ENCODE results near the gene CST4.
A peak's percentile ranks its signal among the peaks of the same experiment; 100 is the strongest.
"Not testable (repeated sequence)": the region's sequence is repeated elsewhere in the genome, so short reads cannot be mapped to it uniquely, and the experiment has no call there.

CST4 gene

GRCh38 chr20:23637282-23638221 lies 51.3 kb downstream of the CST4 start, which contains the start of gene CST3:
TSS of gene CST3 (minus strand) at chr20:23637955. CDS start at chr20:23637862, 93 bp downstream.
- Mint-ChIP-seq H3K36me3 (ENCODE audit: low read depth) (peaks cover 17% of the 10 kb centered on the region), H3K27me3 (ENCODE audit: low read depth, poor library complexity) (peaks cover 6% of the 10 kb centered on the region), H3K4me1 (peaks cover 65% of the 10 kb centered on the region), H3K4me3 (peak within 1 kb of the TSS; percentile 91), H3K27ac (peak within 1 kb of the TSS; percentile 57), H3K9me3 (no peaks in the 10 kb centered on the region)
- no peak for TF ChIP-seq CTCF (IDR thresholded peaks at IDR 0.05)
- DNase-seq = peak; percentile 84

GRCh38 chr20:23636908-23637281 lies 51.9 kb downstream of the CST4 start:
- peak overlapping the region; percentile 91 for H3K4me3 Mint-ChIP-seq

GRCh38 chr20:23636182-23636907 lies 52.5 kb downstream of the CST4 start:
- H3K27ac Mint-ChIP-seq = no peak overlapping the region
- peak overlapping the region; percentile 91 for H3K4me3 Mint-ChIP-seq
- no peaks in the 10 kb centered on the region for H3K9me3 Mint-ChIP-seq
- no peak for DNase-seq
- peaks cover 17% of the 10 kb centered on the region for H3K36me3 Mint-ChIP-seq (ENCODE audit: low read depth)
- peaks cover 68% of the 10 kb centered on the region for H3K4me1 Mint-ChIP-seq
- no peak for TF ChIP-seq CTCF (IDR thresholded peaks at IDR 0.05)
- peaks cover 6% of the 10 kb centered on the region for H3K27me3 Mint-ChIP-seq (ENCODE audit: low read depth, poor library complexity)

More at GRCh38 chr20:23636908-23637281, 51.9 kb downstream of the CST4 start:
- Mint-ChIP-seq H3K4me1 (peaks cover 64% of the 10 kb centered on the region), H3K27ac (peak overlapping the region; percentile 51), H3K9me3 (no peaks in the 10 kb centered on the region), H3K27me3 (ENCODE audit: low read depth, poor library complexity) (peaks cover 6% of the 10 kb centered on the region), H3K36me3 (ENCODE audit: low read depth) (peaks cover 17% of the 10 kb centered on the region)
- no peak for DNase-seq
- no peak for TF ChIP-seq CTCF (IDR thresholded peaks at IDR 0.05)

GRCh38 chr20:23635768-23636090 lies 53.1 kb downstream of the CST4 start:
- Mint-ChIP-seq H3K36me3 (ENCODE audit: low read depth) (peaks cover 17% of the 10 kb centered on the region), H3K4me3 (peak overlapping the region; percentile 91), H3K4me1 (peaks cover 65% of the 10 kb centered on the region)
- not testable (repeated sequence) for H3K27ac Mint-ChIP-seq; H3K9me3 Mint-ChIP-seq; H3K27me3 Mint-ChIP-seq (ENCODE audit: low read depth, poor library complexity); DNase-seq

Data from nephron progenitor cell (in vitro differentiated cells).